Nephron progenitor cell (in vitro differentiated cells): ENCODE measurements around the gene SEMA3B.

Source experiments
- DNase-seq: peaks from one replicate; pipeline ENCODE4 v3.0.0; 2021
- H3K27ac Mint-ChIP-seq: 2 replicates; pipeline ENCODE4 v1.8.0; 2021; ENCODE audit warnings: mild to moderate bottlenecking, moderate library complexity, mixed read lengths
- H3K27me3 Mint-ChIP-seq: 2 replicates; pipeline ENCODE4 v1.8.0; 2021; ENCODE audit warnings: mild to moderate bottlenecking, low read depth, mixed read lengths; ENCODE audit not compliant: poor library complexity
- H3K36me3 Mint-ChIP-seq: 2 replicates; pipeline ENCODE4 v1.8.0; 2021; ENCODE audit warnings: low read depth, mixed read lengths
- H3K4me1 Mint-ChIP-seq: 2 replicates; pipeline ENCODE4 v1.8.0; 2021; ENCODE audit warnings: mixed read lengths
- H3K4me3 Mint-ChIP-seq: 2 replicates; pipeline ENCODE4 v1.8.0; 2021; ENCODE audit warnings: mild to moderate bottlenecking, moderate library complexity, mixed read lengths
- H3K9me3 Mint-ChIP-seq: 2 replicates; pipeline ENCODE4 v1.8.0; 2021; ENCODE audit warnings: mild to moderate bottlenecking, moderate library complexity, mixed read lengths
- CTCF ChIP-seq: fragments of 200-600 bp; sonication (generic); IDR thresholded peaks from 2 replicates; pipeline ENCODE4 v1.5.0; 2021; ENCODE audit warnings: antibody characterized with exemption

SEMA3B gene

GRCh38 chr3:50289130-50289529, 20.2 kb downstream of the SEMA3B start:
- Mint-ChIP-seq H3K27ac (no peak overlapping the region), H3K36me3 (peaks cover 16% of the 10 kb centered on the region), H3K4me1 (peaks cover 16% of the 10 kb centered on the region), H3K4me3 (no peak overlapping the region), H3K27me3 (peaks cover 2% of the 10 kb centered on the region), H3K9me3 (no peaks in the 10 kb centered on the region)
- no peak for DNase-seq
- TF ChIP-seq CTCF: no peak

GRCh38 chr3:50290161-50290641, 21.3 kb downstream of the SEMA3B start:
- Mint-ChIP-seq H3K9me3 (no peaks in the 10 kb centered on the region), H3K4me1 (peaks cover 16% of the 10 kb centered on the region), H3K27ac (no peak overlapping the region), H3K4me3 (peak overlapping the region; percentile 61), H3K36me3 (peaks cover 16% of the 10 kb centered on the region), H3K27me3 (no peaks in the 10 kb centered on the region)
- DNase-seq: no peak
- no peak for TF ChIP-seq CTCF

- no peak for TF ChIP-seq CTCF
- Mint-ChIP-seq H3K9me3 (no peaks in the 10 kb centered on the region), H3K36me3 (peaks cover 16% of the 10 kb centered on the region), H3K27ac (peak within 1 kb of the TSS; percentile 99), H3K27me3 (no peaks in the 10 kb centered on the region), H3K4me3 (peak within 1 kb of the TSS; percentile 88), H3K4me1 (peaks cover 16% of the 10 kb centered on the region)
- DNase-seq: peak; percentile 94
These were observed 23.5 kb downstream of the SEMA3B start, which contains the start of gene IFRD2 for GRCh38 chr3:50292159-50293078. Gene IFRD2, minus strand, starts transcription at chr3:50292429. Its CDS starts 155 bp downstream, at chr3:50292274.

- no peak for DNase-seq
- H3K36me3 Mint-ChIP-seq: peaks cover 13% of the 10 kb centered on the region
- no peak for TF ChIP-seq CTCF
- no peaks in the 10 kb centered on the region for H3K9me3 Mint-ChIP-seq
- peaks cover 16% of the 10 kb centered on the region for H3K4me1 Mint-ChIP-seq
- no peaks in the 10 kb centered on the region for H3K27me3 Mint-ChIP-seq
- peak overlapping the region; percentile 88 for H3K4me3 Mint-ChIP-seq
- peak overlapping the region; percentile 99 for H3K27ac Mint-ChIP-seq
These were observed 24.3 kb downstream of the SEMA3B start for GRCh38 chr3:50293079-50293801.

GRCh38 chr3:50294089-50294488, 25.1 kb downstream of the SEMA3B start:
- Mint-ChIP-seq H3K4me1 (peaks cover 19% of the 10 kb centered on the region), H3K27ac (no peak overlapping the region), H3K27me3 (peaks cover 4% of the 10 kb centered on the region), H3K36me3 (peaks cover 5% of the 10 kb centered on the region), H3K4me3 (no peak overlapping the region), H3K9me3 (no peaks in the 10 kb centered on the region)
- DNase-seq: no peak
- TF ChIP-seq CTCF: no peak
